ENCODE data around the gene CTPS2.
A peak's percentile ranks its signal among the peaks of the same experiment; 100 is the strongest.

Gene CTPS2

DNA sequence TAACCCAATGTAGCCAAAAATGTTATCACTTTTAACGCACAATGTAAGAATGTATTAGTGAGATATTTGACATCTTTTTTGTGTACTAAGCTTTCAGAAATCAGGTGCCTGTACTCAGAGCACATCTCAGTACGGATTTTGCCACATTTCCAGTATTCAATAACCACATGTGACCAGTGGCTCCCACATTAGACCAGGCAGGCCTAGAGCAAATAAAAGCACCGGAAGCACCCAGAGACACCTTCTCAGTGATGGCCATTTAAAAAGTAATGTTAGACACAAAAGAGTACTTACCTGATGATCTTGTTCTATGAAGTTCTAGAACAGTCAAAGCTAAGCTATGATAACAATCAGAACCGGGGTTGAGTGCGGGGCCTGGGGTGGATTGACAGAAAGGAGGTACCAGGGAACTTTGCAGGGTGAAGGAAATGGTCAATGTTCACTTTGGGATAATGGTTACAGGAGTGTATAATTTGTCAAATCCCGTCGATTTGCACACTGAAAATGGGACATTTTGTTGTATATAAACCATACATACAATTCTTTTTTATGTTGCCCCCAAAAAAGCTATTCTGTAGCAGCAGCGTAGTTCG, 1.2 kb downstream of the CTPS2 start:
- TF ChIP-seq, protein P1, sequence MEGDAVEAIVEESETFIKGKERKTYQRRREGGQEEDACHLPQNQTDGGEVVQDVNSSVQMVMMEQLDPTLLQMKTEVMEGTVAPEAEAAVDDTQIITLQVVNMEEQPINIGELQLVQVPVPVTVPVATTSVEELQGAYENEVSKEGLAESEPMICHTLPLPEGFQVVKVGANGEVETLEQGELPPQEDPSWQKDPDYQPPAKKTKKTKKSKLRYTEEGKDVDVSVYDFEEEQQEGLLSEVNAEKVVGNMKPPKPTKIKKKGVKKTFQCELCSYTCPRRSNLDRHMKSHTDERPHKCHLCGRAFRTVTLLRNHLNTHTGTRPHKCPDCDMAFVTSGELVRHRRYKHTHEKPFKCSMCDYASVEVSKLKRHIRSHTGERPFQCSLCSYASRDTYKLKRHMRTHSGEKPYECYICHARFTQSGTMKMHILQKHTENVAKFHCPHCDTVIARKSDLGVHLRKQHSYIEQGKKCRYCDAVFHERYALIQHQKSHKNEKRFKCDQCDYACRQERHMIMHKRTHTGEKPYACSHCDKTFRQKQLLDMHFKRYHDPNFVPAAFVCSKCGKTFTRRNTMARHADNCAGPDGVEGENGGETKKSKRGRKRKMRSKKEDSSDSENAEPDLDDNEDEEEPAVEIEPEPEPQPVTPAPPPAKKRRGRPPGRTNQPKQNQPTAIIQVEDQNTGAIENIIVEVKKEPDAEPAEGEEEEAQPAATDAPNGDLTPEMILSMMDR (IDR thresholded peaks at IDR 0.05; ENCODE audit: low read depth, low read length, missing control alignments): no peak
- H3K4me3 ChIP-seq (ENCODE audit: low read depth, low read length): peak overlapping the region; percentile 77
- no peak for DNase-seq (ENCODE audit: low read depth)

DNA sequence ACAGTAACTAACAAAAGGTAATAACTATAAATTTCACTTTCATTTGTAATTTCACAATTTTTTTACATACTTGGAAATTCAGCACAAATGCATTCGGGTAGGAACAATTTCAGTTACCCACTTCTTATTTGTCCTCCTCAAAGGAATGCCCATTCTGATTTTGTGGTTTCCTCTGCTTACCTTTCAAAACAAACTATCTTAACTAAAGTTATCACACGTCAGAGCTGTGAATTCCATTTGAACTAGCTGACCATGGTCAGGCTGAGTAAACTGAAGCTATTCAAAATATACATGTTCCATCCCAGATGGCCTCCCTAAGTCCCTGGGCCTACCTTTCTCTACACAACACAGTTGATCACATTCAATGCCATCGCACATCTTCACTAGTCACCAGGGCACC, 4.5 kb downstream of the CTPS2 start:
- DNase-seq (ENCODE audit: low read depth): no peak
- TF ChIP-seq, protein P1 (IDR thresholded peaks at IDR 0.05; ENCODE audit: low read depth, low read length, missing control alignments): no peak
- no peak overlapping the region for H3K4me3 ChIP-seq (ENCODE audit: low read depth, low read length)

DNA sequence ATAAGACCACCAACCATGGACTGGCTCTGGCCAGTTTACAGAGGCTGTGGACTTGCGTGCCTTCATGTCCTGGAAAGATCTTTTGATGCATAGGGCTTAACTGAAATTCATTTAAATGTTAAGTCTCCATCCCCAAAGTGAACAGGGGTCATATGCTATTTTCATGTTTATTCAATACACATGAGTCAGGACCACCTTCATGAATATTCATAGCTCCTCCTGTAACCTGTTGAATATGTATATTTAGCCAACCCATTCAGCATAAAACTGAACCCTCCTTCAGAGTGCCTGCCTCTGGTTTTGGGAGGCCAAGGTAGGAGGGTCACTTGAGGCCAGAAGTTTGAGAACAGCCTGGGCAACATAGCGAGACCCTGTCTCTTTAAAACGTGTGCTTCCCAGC, 7.1 kb downstream of the CTPS2 start:
- TF ChIP-seq, protein P1 (IDR thresholded peaks at IDR 0.05; ENCODE audit: low read depth, low read length, missing control alignments): no peak

DNA sequence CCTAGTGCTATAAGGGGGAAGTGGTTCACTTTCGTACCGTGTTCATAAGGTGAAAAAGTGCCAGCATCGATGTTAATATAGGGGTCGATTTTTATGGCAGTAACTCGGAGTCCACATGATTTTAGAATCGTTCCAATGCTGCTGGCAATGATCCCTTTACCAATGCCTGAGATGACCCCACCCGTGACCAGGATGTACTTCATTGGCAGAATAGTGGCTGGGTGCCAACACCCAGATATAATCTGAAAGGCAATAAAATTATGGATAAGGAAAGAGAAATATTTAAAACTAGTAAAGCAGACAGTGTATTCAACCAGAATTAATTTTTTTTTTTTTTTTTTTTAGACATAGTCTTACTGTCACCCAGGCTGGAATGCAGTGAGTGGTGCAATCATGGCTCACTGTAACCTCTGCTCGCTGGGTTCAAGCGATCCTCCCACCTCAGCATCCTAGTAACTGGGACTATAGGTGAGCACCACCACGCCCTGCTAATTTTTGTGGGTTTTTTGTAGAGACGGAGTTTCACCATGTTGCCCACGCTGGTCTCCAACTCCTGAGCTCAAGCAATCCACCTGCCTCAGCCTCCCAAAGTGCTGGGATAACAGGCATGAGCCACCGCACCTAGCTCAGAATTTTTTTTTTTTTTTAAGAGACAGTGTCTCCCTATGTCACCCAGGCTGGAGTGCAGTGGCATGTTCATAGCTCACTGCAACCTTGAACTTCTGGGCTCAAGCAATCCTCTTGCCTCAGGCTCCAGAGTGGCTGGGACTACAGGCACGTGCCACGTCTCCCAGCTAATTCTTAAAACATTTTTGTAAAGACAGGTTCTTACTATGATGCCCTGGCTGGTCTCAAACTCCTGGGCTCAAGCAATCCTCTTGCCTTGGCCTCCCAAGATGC, 9.5 kb downstream of the CTPS2 start:
- no peak for DNase-seq (ENCODE audit: low read depth)
- TF ChIP-seq, protein P1 (IDR thresholded peaks at IDR 0.05; ENCODE audit: low read depth, low read length, missing control alignments): no peak
- H3K4me3 ChIP-seq (ENCODE audit: low read depth, low read length): no peak overlapping the region

More for the DNA sequence above, 7.1 kb downstream of the CTPS2 start:
- no peak overlapping the region for H3K4me3 ChIP-seq (ENCODE audit: low read depth, low read length)
- no peak for DNase-seq (ENCODE audit: low read depth)

DNA sequence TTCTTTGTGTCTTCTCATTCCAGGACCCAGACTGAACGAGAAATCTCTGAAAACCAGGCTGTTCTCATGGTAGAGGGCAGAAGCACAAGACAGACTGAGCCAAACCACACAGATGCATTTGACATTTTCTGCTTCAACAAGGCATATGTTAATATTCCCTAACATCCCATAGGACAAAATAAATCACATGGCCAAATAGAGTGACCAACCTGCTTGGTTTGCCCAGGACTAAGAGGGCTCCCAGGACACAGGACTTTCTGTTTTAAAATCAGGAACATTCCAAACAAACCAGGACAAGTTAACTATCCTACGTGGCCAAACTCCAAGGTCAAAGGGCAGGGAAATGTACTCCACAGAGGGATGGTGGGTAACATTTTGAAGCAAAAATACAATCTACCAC, 11.7 kb downstream of the CTPS2 start:
- no peak for DNase-seq (ENCODE audit: low read depth)
- TF ChIP-seq, protein P1 (IDR thresholded peaks at IDR 0.05; ENCODE audit: low read depth, low read length, missing control alignments): no peak
- no peak overlapping the region for H3K4me3 ChIP-seq (ENCODE audit: low read depth, low read length)

DNA sequence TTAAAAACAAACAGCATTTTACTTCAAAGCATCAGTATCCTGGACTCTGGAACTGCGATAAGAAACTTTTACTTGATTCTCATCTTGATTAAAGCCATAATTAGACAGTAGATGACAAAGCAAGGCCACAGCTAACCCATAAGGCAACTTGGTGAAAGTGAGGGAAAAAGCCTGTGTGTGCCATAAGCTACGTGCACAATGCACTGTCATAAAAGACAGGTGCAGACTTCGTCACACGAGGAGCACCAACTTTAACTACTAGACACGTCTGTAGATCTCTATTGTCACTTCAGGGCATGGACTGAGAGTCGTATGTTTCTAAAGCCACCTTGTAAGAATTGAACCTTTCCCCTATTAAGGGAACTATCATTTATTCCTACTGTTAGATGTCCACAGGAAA, 13.1 kb downstream of the CTPS2 start:
- TF ChIP-seq, protein P1 (IDR thresholded peaks at IDR 0.05; ENCODE audit: low read depth, low read length, missing control alignments): no peak
- DNase-seq (ENCODE audit: low read depth): no peak
- no peak overlapping the region for H3K4me3 ChIP-seq (ENCODE audit: low read depth, low read length)

Data from GM12864 (cell line).